ENCODE data around the gene SELPLG.
"Not testable (repeated sequence)": the region's sequence is repeated elsewhere in the genome, so short reads cannot be mapped to it uniquely, and the experiment has no call there.

SELPLG gene

GRCh38 chr12:108604208-108604941, 29.3 kb downstream of the SELPLG start:
- DNase-seq (ENCODE audit: low read depth), result no peak

GRCh38 chr12:108603743-108604142, 30.0 kb downstream of the SELPLG start:
- no peak for DNase-seq (ENCODE audit: low read depth)

- DNase-seq (ENCODE audit: low read depth), result no peak
Measured at GRCh38 chr12:108602976-108603704, 30.6 kb downstream of the SELPLG start.

GRCh38 chr12:108602209-108602705, 31.4 kb downstream of the SELPLG start:
- DNase-seq (ENCODE audit: low read depth), result no peak

- no peak for DNase-seq (ENCODE audit: low read depth)
Measured at GRCh38 chr12:108600702-108601007, 33.0 kb downstream of the SELPLG start.

GRCh38 chr12:108599948-108600701, 33.6 kb downstream of the SELPLG start:
- no peak for DNase-seq (ENCODE audit: low read depth)

- DNase-seq (ENCODE audit: low read depth), result no peak
Measured at GRCh38 chr12:108599541-108599940, 34.2 kb downstream of the SELPLG start.

GRCh38 chr12:108598553-108599250, 35.0 kb downstream of the SELPLG start:
- no peak for DNase-seq (ENCODE audit: low read depth)

GRCh38 chr12:108597559-108598471, 35.9 kb downstream of the SELPLG start, which contains the start of gene TMEM119:
TMEM119 (minus strand) TSS chr12:108598084; CDS start chr12:108592383, 5,701 bp downstream.
- DNase-seq (ENCODE audit: low read depth), result no peak

- DNase-seq (ENCODE audit: low read depth), result no peak
Measured at GRCh38 chr12:108596854-108597558, 36.7 kb downstream of the SELPLG start.

GRCh38 chr12:108595711-108596647, 37.7 kb downstream of the SELPLG start:
- no peak for DNase-seq (ENCODE audit: low read depth)

- DNase-seq (ENCODE audit: low read depth), result no peak
Measured at GRCh38 chr12:108594960-108595710, 38.6 kb downstream of the SELPLG start.

GRCh38 chr12:108594323-108594903, 39.3 kb downstream of the SELPLG start:
- no peak for DNase-seq (ENCODE audit: low read depth)

GRCh38 chr12:108592033-108592909, 41.4 kb downstream of the SELPLG start:
- no peak for DNase-seq (ENCODE audit: low read depth)

GRCh38 chr12:108591267-108591980, 42.3 kb downstream of the SELPLG start:
- DNase-seq (ENCODE audit: low read depth), result no peak

GRCh38 chr12:108590463-108590862, 43.2 kb downstream of the SELPLG start:
- DNase-seq (ENCODE audit: low read depth), result not testable (repeated sequence)
